Activated CD4-positive, alpha-beta memory T cell treated with anti-CD3 and anti-CD28 coated beads, Interleukin-2, amount 10 ng/mL, durations not matched to agents 7 days and 5 days (primary cell): ENCODE measurements around the gene CD70. TPM values are rescaled to one million over a fixed set of nuclear protein-coding genes. Genes with fewer than 3 reads are reported as not detected.
"Not testable (repeated sequence)": the region's sequence is repeated elsewhere in the genome, so short reads cannot be mapped to it uniquely, and the experiment has no call there.

Experiments used
- CTCF ChIA-PET: fragments of 350-600 bp; sonication (Branson Sonifier 250); formaldehyde crosslinking; loops from one replicate; lab custom pipeline; 2021; ENCODE audit warnings: antibody characterized with exemption, inconsistent platforms; lab: Charles Lee
- POLR2A ChIA-PET: fragments of 350-600 bp; sonication (Branson Sonifier 250); formaldehyde crosslinking; loops from one replicate; lab custom pipeline; 2021; ENCODE audit warnings: antibody characterized with exemption; lab: Charles Lee
- DNase-seq: peaks from one replicate; pipeline ENCODE4 v3.0.0-alpha.2; 2020
- H3K27ac Mint-ChIP-seq: one replicate; pipeline ENCODE4 v1.8.0; 2021; ENCODE audit warnings: mild to moderate bottlenecking, mixed read lengths
- H3K27me3 Mint-ChIP-seq: one replicate; pipeline ENCODE4 v1.8.0; 2021; ENCODE audit warnings: mixed read lengths
- H3K36me3 Mint-ChIP-seq: one replicate; pipeline ENCODE4 v1.8.0; 2021; ENCODE audit warnings: low read depth, mixed read lengths
- H3K4me1 Mint-ChIP-seq: one replicate; pipeline ENCODE4 v1.8.0; 2021; ENCODE audit warnings: mixed read lengths
- H3K4me3 Mint-ChIP-seq: one replicate; pipeline ENCODE4 v1.8.0; 2021; ENCODE audit warnings: mild to moderate bottlenecking, mixed read lengths
- H3K9me3 Mint-ChIP-seq: one replicate; pipeline ENCODE4 v1.8.0; 2021; ENCODE audit warnings: mixed read lengths
- total RNA-seq, 2 experiments: library from RNA; stranded (reverse); gene quantifications; one replicate each; pipeline ENCODE4 v1.2.3, GENCODE V29; 2021

CD70 gene
- total RNA-seq, 2 experiments from 2014 or later: 64.1 to 64.4 TPM

DNA sequence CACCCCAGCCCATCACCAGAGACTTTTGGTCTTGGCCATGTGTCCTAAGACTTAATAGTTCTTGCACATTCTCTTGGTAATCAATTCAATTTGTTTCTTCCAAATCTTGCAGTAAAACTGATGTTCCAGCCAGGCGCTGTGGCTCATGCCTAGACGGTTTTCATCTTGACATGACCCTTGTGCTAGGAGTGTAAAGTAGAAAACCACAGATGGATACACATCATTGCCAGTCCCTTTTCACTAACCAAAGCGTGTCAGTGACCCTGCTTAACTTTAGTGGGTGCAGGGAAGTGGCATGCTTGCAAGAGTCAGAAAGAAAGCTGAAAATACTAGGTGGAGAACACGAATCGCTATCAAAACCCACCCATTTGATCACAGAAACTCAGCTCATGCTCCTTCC is 18.0 kb upstream of the CD70 start:
- POLR2A ChIA-PET: no interaction called here
- CTCF ChIA-PET: interaction anchor here (0.8 kb wide), 1 partner anchor 22 kb away, joined by 3 read pairs; no protein-coding TSS in a partner anchor
- H3K27me3 Mint-ChIP-seq: peaks cover 16% of the 10 kb centered on the region
- no peaks in the 10 kb centered on the region for H3K36me3 Mint-ChIP-seq
- no peak for DNase-seq
- peaks cover 28% of the 10 kb centered on the region for H3K4me1 Mint-ChIP-seq
- H3K9me3 Mint-ChIP-seq: no peaks in the 10 kb centered on the region
- no peak overlapping the region for H3K27ac Mint-ChIP-seq
- H3K4me3 Mint-ChIP-seq: no peak overlapping the region

DNA sequence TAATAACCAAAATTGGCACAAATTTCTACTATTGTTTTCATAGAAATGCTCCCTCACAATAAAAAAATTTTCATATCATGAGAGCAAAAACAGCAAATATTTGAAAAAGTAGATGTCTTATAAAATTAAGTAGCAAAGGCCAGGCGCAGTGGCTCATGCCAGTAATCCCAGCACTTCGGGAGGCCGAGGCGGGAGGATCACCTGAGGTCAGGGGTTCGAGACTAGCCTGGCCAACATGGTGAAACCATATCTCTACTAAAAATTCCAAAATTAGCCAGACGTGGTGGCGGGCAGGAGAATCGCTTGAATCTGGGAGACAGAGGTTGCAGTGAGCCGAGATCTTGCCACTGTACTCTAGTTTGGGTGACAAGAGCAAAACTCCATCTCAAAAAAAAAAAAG is 17.2 kb upstream of the CD70 start:
- POLR2A ChIA-PET, H3K36me3 Mint-ChIP-seq, DNase-seq, H3K27ac Mint-ChIP-seq, H3K4me3 Mint-ChIP-seq, H3K9me3 Mint-ChIP-seq: not testable (repeated sequence)
- Mint-ChIP-seq H3K4me1 (peaks cover 30% of the 10 kb centered on the region), H3K27me3 (peaks cover 16% of the 10 kb centered on the region)
- CTCF ChIA-PET: interaction anchor here (0.8 kb wide), 1 partner anchor 22 kb away, joined by 3 read pairs; no protein-coding TSS in a partner anchor

DNA sequence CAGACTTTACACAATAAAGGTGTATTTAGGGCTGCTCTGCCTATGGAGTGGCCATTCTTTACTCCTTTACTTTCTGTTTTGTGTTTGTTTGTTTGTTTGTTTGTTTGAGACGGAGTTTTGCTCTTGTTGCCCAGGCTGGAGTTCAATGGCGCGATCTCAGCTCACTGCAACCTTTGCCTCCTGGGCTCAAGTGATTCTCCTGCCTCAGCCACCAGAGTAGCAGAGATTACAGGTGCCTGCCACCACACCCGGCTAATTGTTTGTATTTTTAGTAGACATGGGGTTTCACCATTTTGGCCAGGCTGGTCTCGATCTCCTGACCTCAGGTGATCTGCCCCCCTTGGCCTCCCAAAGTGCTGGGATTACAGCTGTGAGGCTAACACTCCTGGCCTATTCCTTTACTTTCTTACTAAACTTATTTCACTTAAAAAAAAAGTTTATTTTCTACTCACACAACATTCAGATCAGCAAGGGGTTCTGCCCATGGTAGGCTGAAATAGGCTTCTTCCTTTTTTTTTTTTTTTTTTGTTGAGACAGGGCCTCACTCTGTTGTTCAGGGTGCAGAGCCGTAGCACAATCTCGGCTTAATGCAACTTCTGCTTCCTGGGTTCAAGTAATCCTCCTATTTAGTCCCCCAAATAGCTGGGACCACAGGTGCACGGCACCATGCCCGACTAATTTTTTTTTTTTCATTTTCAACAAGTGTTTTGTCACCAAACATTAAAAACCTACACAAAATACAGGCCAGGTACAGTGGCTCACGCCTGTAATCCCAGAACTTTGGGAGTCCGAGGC is 15.5 kb upstream of the CD70 start:
- Mint-ChIP-seq H3K27me3 (peaks cover 11% of the 10 kb centered on the region), H3K4me1 (peaks cover 41% of the 10 kb centered on the region)
- POLR2A ChIA-PET, H3K36me3 Mint-ChIP-seq, CTCF ChIA-PET, H3K9me3 Mint-ChIP-seq, H3K4me3 Mint-ChIP-seq, DNase-seq, H3K27ac Mint-ChIP-seq: not testable (repeated sequence)

DNA sequence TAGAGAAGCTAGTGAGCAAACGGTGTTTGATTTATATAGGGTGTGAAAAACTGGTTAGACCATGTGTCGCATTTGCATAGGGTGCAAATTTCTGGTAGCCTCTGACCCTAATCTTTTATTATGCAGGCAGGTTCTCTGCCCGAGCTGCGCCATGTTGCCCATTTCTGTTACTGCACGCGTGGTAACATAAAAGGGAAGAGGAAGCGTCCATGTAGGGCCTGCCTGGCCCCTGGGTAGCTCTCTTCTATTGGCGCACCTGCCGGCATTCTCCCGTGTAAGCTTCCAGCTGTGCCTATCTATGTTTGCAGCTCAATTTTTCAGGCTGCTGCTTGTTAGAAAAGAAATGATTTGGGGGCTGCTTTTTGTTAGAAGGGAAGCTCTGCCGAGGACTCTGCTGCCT is 14.0 kb upstream of the CD70 start:
- Mint-ChIP-seq H3K27ac (no peak overlapping the region), H3K27me3 (peaks cover 1% of the 10 kb centered on the region), H3K36me3 (peaks cover 6% of the 10 kb centered on the region), H3K4me1 (peaks cover 51% of the 10 kb centered on the region), H3K4me3 (no peak overlapping the region), H3K9me3 (no peaks in the 10 kb centered on the region)
- no peak for DNase-seq
- POLR2A ChIA-PET: interaction anchor here (1.5 kb wide), 1 partner anchor 12 kb away, joined by 3 read pairs; no protein-coding TSS in a partner anchor
- CTCF ChIA-PET: interaction anchor here (0.8 kb wide), 1 partner anchor 13 kb away, joined by 3 read pairs; no protein-coding TSS in a partner anchor

DNA sequence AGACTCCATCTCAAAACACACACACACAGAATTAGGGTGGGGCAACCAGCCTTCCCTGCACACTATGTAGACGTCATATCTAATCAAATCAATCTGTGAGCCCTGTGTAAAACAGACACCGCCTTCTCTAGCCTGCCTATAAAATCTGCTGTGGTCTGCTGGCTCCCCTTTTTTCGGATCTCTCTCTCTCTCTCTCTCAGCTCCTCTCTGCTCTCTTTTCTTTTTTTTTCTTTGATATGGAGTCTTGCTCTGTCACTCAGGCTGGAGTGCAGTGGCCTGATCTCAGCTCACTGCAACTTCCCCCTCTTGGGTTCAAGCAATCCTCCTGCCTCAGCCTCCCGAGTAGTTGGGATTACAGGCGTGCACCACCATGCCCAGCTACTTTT is 11.8 kb upstream of the CD70 start:
- CTCF ChIA-PET: interaction anchor here (1.3 to 1.9 kb wide), 2 partner anchors 51 to 261 kb away, joined by 3 to 4 read pairs; no protein-coding TSS in a partner anchor
- POLR2A ChIA-PET: interaction anchor here (1.7 to 2.0 kb wide), 2 partner anchors 12 to 52 kb away, joined by 5 read pairs; partner anchors contain the start of gene CD70
- peaks cover 6% of the 10 kb centered on the region for H3K36me3 Mint-ChIP-seq
- H3K27me3 Mint-ChIP-seq: no peaks in the 10 kb centered on the region
- H3K9me3 Mint-ChIP-seq: no peaks in the 10 kb centered on the region
- peak overlapping the region; percentile 96 for H3K27ac Mint-ChIP-seq
- peak overlapping the region; percentile 48 for H3K4me3 Mint-ChIP-seq
- H3K4me1 Mint-ChIP-seq: peaks cover 61% of the 10 kb centered on the region
- DNase-seq: no peak

DNA sequence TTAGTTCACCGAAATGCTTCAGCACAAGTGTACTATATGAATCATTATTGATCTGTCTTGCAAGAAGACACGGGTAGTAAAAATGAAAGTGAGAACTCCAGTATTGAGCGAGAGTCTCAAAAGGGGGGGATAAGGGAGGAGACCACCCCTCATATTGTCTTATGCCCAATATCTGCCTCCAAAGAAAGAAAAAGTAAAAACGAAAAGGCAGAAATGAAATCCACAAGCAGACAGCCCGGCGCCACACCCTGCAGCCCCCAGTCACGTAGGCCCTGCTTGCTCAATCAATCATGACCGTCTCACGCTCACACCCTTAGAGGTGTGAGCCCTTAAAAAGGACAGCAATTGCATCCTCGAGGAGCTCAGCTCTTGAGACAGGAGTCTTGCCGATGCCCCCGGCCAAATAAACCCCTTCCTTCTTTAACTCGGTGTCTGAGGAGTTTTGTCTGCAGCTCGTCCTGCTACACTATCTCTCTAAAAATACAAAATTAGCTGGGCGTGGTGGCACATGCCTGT is 10.6 kb upstream of the CD70 start:
- peak overlapping the region; percentile 83 for H3K4me3 Mint-ChIP-seq
- not testable (repeated sequence) for H3K27me3 Mint-ChIP-seq, H3K36me3 Mint-ChIP-seq, H3K9me3 Mint-ChIP-seq
- ChIA-PET POLR2A (interaction anchor here (1.0 to 2.6 kb wide), 4 partner anchors 11 to 53 kb away, joined by 4 to 18 read pairs (median 6); partner anchors contain the start of gene CD70), CTCF (interaction anchor here (0.7 to 1.9 kb wide), 5 partner anchors 14 to 262 kb away, joined by 3 to 4 read pairs (median 3); no protein-coding TSS in a partner anchor)
- DNase-seq: peak; percentile 49
- peak overlapping the region; percentile 96 for H3K27ac Mint-ChIP-seq
- H3K4me1 Mint-ChIP-seq: peaks cover 62% of the 10 kb centered on the region

DNA sequence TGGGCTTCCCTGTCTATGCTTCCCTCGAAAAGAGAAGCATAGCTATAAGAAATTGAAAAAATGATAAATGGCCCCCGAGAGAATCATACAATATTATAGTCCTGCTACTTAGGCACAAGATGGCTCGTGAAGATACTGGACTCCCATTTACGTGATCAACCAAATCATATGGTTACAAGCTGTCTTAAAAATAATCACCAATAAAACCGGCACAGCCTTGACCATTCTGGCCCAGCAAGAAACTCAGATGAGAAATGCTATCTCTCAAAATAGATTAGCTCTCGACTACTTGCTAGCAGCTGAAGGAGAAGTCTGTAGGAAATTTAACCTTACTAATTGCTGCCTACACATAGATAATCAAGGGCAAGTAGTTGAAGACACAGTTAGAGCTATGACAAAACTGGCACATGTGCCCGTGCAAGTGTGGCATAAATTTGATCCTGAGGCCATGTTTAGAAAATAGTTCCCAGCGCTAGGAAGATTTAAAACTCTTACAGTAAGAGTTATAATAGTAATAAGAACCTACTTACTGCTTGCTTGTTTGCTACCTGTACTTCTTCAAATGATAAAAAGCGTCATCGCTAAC is 10.1 kb upstream of the CD70 start:
- H3K4me1 Mint-ChIP-seq: peaks cover 62% of the 10 kb centered on the region
- not testable (repeated sequence) for H3K9me3 Mint-ChIP-seq, H3K36me3 Mint-ChIP-seq, H3K27me3 Mint-ChIP-seq, DNase-seq
- POLR2A ChIA-PET: interaction anchor here (1.0 to 2.6 kb wide), 4 partner anchors 10 to 54 kb away, joined by 4 to 18 read pairs (median 6); partner anchors contain the start of gene CD70
- CTCF ChIA-PET: interaction anchor here (0.7 to 1.9 kb wide), 4 partner anchors 13 to 85 kb away, joined by 3 to 4 read pairs (median 3); no protein-coding TSS in a partner anchor
- peak overlapping the region; percentile 96 for H3K27ac Mint-ChIP-seq
- peak overlapping the region; percentile 83 for H3K4me3 Mint-ChIP-seq

DNA sequence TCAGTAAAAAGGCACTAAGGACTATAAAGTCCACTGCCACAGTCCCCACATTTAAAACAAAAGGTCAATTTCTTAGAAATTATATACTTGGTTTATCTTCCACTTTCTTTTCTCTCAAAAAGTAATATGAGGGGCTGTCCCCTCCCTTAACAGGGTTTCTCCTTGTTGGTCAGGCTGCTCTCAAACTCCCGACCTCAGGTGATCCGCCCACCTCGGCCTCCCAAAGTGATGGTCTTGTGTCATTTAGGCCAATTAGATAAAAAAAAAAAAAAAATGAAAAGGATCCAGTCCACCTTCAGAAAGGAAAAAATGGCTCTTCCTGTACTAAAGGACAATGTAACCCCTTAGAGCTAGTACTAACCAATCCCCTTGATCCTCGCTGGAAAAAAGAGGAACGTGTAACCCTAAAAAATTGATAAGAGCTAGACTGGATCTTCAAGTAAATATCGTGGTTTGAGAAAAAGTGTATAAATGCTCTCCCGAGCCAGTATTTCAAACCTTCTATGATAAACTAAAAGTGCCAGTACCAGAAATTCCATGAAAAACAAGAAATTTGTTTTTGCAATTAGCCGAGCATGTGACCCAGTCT is 9.0 kb upstream of the CD70 start:
- H3K9me3 Mint-ChIP-seq: no peaks in the 10 kb centered on the region
- POLR2A ChIA-PET: interaction anchor here (2.1 to 2.6 kb wide), 2 partner anchors 9 to 13 kb away, joined by 8 to 18 read pairs; partner anchors contain the start of gene CD70
- H3K36me3 Mint-ChIP-seq: peaks cover 6% of the 10 kb centered on the region
- no peaks in the 10 kb centered on the region for H3K27me3 Mint-ChIP-seq
- H3K4me3 Mint-ChIP-seq: peak overlapping the region; percentile 5
- CTCF ChIA-PET: interaction anchor here (1.3 kb wide), 1 partner anchor 12 kb away, joined by 3 read pairs; no protein-coding TSS in a partner anchor
- DNase-seq: no peak
- H3K27ac Mint-ChIP-seq: peak overlapping the region; percentile 47
- peaks cover 65% of the 10 kb centered on the region for H3K4me1 Mint-ChIP-seq

DNA sequence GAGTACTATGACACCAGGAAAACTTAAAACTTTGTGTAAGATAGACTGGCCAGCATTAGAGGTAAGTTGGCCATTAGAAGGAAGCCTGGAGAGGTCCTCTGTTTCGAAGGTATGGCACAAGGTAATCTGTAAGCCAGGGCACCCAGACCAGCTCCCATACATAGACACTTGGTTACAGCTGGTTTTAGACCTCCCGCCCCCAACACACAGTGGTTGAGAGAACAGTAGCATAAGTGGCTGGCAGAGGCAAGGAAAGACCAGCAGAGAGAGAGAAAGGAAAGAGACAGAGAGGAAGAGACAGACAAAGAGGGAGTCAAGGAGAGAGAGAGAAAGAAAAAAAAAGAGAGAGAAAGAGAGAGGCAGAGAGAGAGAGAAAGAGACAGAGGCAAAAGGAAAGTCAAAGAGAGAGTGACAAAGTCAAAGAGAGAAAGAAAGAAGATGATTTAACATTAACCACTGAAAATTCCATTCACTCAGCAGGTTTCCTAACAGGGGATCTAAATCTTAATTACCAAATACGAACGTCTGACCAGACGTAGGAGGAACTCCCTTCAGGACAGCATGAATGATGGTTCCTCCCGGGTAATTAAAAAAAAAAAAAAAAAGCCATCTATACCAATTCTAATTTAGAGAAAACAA is 7.4 kb upstream of the CD70 start:
- DNase-seq, H3K27me3 Mint-ChIP-seq, POLR2A ChIA-PET, H3K36me3 Mint-ChIP-seq, CTCF ChIA-PET, H3K9me3 Mint-ChIP-seq: not testable (repeated sequence)
- peak overlapping the region; percentile 59 for H3K27ac Mint-ChIP-seq
- H3K4me3 Mint-ChIP-seq: peak overlapping the region; percentile 50
- H3K4me1 Mint-ChIP-seq: peaks cover 62% of the 10 kb centered on the region

DNA sequence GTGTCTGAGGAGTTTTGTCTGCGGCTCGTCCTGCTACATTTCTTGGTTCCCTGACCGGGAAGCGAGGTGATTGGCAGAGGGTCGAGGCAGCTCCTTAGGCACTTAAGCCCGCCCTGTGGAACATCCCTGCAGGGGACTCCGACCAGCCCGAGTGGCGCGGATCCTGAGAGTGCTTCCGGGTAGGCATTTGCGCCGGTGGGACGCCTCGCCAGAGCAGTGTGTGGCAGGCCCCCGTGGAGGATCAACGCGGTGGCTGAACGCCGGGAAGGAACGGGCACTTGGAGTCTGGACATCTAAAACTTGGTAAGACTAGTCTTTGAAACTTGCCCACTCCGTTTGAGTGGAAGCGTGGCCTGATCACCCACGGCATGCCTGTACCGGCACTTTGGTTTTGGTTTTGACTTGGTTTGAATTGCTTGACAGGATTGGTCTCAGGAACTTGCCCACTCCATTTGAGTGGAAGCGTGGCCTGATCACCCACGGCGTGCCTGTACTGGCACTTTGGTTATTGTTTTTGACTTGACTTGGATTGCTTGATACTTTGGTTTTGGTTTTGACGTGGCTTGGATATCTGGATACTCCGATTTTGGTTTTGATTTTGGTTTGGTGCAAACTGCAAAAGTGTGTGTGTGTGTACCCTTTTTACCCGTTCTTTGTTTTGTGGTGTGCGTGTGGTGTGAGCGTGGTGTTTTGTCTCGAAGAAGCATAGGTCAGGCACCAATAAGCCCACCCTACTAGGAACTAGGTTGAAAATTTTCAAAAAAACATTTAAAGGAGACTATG is 6.7 kb upstream of the CD70 start:
- DNase-seq, H3K36me3 Mint-ChIP-seq, CTCF ChIA-PET, H3K27me3 Mint-ChIP-seq, H3K9me3 Mint-ChIP-seq, POLR2A ChIA-PET: not testable (repeated sequence)
- H3K27ac Mint-ChIP-seq: peak overlapping the region; percentile 59
- peaks cover 58% of the 10 kb centered on the region for H3K4me1 Mint-ChIP-seq
- H3K4me3 Mint-ChIP-seq: peak overlapping the region; percentile 50

DNA sequence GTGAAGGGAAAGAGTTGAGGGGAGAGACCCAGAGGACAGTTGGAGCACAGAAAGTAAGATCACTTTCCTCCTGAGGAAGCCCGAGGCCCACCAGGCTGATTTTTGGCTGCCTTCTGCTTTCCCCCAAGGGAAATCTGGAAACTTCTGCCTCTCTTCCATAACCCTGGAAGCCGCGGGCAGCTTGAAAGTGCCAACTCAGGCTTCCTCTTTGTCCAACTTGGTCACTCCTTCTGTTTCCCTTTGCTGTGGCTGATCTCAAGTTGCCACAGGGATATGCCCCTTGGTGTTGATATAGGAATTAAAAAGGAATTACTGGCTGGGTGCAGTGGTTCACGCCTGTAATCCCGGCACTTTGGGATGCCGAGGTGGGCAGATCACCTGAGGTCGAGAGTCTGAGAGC is 5.7 kb upstream of the CD70 start:
- Mint-ChIP-seq H3K36me3 (peaks cover 5% of the 10 kb centered on the region), H3K27ac (no peak overlapping the region), H3K9me3 (no peaks in the 10 kb centered on the region), H3K4me3 (no peak overlapping the region), H3K27me3 (no peaks in the 10 kb centered on the region), H3K4me1 (peaks cover 57% of the 10 kb centered on the region)
- no peak for DNase-seq
- ChIA-PET POLR2A (interaction anchor here (0.6 kb wide), 1 partner anchor 78 kb away, joined by 3 read pairs; no protein-coding TSS in a partner anchor), CTCF (no interaction called here)
